Measurements from ENCODE around the gene HIVEP3.

- TF ChIP-seq CTCF (IDR thresholded peaks at IDR 0.05) (no peak), RAD21 (IDR thresholded peaks at IDR 0.05; ENCODE audit: low read length) (no peak), GABPA (IDR thresholded peaks at IDR 0.05; ENCODE audit: low read depth) (no peak), USF2 (IDR thresholded peaks at IDR 0.05; ENCODE audit: borderline replicate concordance, low read depth, low read length) (no peak), RCOR1 (IDR thresholded peaks at IDR 0.05; ENCODE audit: low read length) (no peak), EZH2phosphoT487 (IDR thresholded peaks at IDR 0.05; ENCODE audit: borderline replicate concordance, low read depth) (no peak)
Observed at GRCh38 chr1:41698916-41699860, 219.5 kb downstream of the HIVEP3 start.
